ENCODE data around the gene HOXD9. TPM values are rescaled to one million over a fixed set of nuclear protein-coding genes. Genes with fewer than 3 reads are reported as not detected.

Gene HOXD9
- total RNA-seq, 2 experiments from 2014 or later: not detected

DNA sequence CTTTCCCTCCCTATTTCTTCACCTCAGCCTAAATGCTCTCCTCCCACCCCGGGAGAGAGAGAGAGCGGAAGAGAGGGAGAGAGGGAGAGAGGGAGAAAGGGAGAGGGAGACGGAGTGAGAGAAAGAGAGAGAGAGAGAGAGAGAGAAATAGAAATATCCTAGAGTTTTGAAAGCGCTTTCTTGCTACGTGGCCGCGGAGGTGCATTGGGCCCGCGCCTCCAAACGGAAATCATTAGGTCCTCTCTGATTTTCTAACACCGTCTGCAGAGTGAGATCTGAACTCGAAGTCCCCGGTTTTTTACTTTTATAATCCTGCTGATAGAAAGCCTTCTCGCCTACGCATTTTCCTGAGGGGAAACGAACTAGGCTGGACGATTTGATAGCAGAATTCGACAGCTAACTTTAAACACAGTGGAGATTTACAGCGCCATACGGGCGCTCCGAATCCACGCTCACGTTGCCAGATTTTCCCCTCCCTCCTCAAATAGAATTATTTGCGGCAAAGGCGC, 37.9 kb upstream of the HOXD9 start:
- H3K27me3 ChIP-seq (ENCODE audit: control insufficient read depth in 1 of 2, insufficient read depth in 2 of 2, low read length in 2 of 2): peaks cover 93 to 96% of the 10 kb centered on the region in 2 experiments
- intact Hi-C loops (cut with DNase I, micrococcal nuclease): loop anchor here (5.0 to 10.0 kb wide), 4 partner anchors 33 to 1750 kb away; partner anchors contain the start of genes HOXD10 (in 1 of the 2) and SP9 (in 1 of the 2)
- H3K27me3 Mint-ChIP-seq: peaks cover 89% of the 10 kb centered on the region
- H3K27ac Mint-ChIP-seq: peak overlapping the region; percentile 81
- TF ChIP-seq, protein P1, sequence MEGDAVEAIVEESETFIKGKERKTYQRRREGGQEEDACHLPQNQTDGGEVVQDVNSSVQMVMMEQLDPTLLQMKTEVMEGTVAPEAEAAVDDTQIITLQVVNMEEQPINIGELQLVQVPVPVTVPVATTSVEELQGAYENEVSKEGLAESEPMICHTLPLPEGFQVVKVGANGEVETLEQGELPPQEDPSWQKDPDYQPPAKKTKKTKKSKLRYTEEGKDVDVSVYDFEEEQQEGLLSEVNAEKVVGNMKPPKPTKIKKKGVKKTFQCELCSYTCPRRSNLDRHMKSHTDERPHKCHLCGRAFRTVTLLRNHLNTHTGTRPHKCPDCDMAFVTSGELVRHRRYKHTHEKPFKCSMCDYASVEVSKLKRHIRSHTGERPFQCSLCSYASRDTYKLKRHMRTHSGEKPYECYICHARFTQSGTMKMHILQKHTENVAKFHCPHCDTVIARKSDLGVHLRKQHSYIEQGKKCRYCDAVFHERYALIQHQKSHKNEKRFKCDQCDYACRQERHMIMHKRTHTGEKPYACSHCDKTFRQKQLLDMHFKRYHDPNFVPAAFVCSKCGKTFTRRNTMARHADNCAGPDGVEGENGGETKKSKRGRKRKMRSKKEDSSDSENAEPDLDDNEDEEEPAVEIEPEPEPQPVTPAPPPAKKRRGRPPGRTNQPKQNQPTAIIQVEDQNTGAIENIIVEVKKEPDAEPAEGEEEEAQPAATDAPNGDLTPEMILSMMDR (IDR thresholded peaks at IDR 0.05): no peak
- ChIA-PET CTCF (no interaction called here), POLR2A (interaction anchor here (0.7 to 1.4 kb wide), 2 partner anchors 12 to 1747 kb away, joined by 3 to 4 read pairs; no protein-coding TSS in a partner anchor)
- H3K36me3 ChIP-seq (ENCODE audit: insufficient read depth, low read length): no peaks in the 10 kb centered on the region
- no peak overlapping the region for H3K4me3 ChIP-seq (ENCODE audit: low read length)
- peaks cover 52 to 84% of the 10 kb centered on the region in 2 experiments for H3K9me3 ChIP-seq (ENCODE audit: control insufficient read depth in 1 of 2, insufficient read depth in 1 of 2, low read length in 2 of 2)
- peaks cover 10% of the 10 kb centered on the region for H3K9me3 Mint-ChIP-seq
- peak overlapping the region; percentile 48 for H3K4me3 Mint-ChIP-seq
- peaks cover 51% of the 10 kb centered on the region for H3K36me3 Mint-ChIP-seq (ENCODE audit: low read depth)
- ATAC-seq (ENCODE audit: poor library complexity): no peak
- no peak overlapping the region for H3K27ac ChIP-seq (ENCODE audit: low read depth in 1 of 2, low read length in 2 of 2)
- H3K4me1 ChIP-seq (ENCODE audit: insufficient read depth, low read length): peaks cover 42% of the 10 kb centered on the region
- no peak for DNase-seq
- H3K4me1 Mint-ChIP-seq (ENCODE audit: low read depth): peaks cover 35% of the 10 kb centered on the region

- Histone ChIP-seq H3K36me3 (ENCODE audit: insufficient read depth, low read length) (no peaks in the 10 kb centered on the region), H3K27me3 (ENCODE audit: control insufficient read depth in 1 of 2, insufficient read depth in 2 of 2, low read length in 2 of 2) (peaks cover 97 to 99% of the 10 kb centered on the region in 2 experiments), H3K27ac (ENCODE audit: low read depth in 1 of 2, low read length in 2 of 2) (no peak overlapping the region), H3K4me3 (ENCODE audit: low read length) (no peak overlapping the region), H3K9me3 (ENCODE audit: control insufficient read depth in 1 of 2, insufficient read depth in 1 of 2, low read length in 2 of 2) (peaks cover 52 to 79% of the 10 kb centered on the region in 2 experiments), H3K4me1 (ENCODE audit: insufficient read depth, low read length) (peaks cover 38% of the 10 kb centered on the region)
- TF ChIP-seq, protein P1 (IDR thresholded peaks at IDR 0.05): no peak
- DNase-seq (peak in 1 of 14 experiments; percentile 30), ATAC-seq (ENCODE audit: poor library complexity) (no peak)
- H3K4me3 Mint-ChIP-seq: peak overlapping the region; percentile 51
- ChIA-PET POLR2A (interaction anchor here (1.4 kb wide), 1 partner anchor 11 kb away, joined by 4 read pairs; no protein-coding TSS in a partner anchor), CTCF (no interaction called here)
- peaks cover 10% of the 10 kb centered on the region for H3K9me3 Mint-ChIP-seq
- peaks cover 51% of the 10 kb centered on the region for H3K36me3 Mint-ChIP-seq (ENCODE audit: low read depth)
- peaks cover 94% of the 10 kb centered on the region for H3K27me3 Mint-ChIP-seq
- H3K27ac Mint-ChIP-seq: peak overlapping the region; percentile 81
- intact Hi-C loops (cut with DNase I, micrococcal nuclease): loop anchor here in 1 of 2 experiments (5.0 to 10.0 kb wide), 2 partner anchors 47 to 1750 kb away; partner anchors contain the start of gene SP9
- peaks cover 35% of the 10 kb centered on the region for H3K4me1 Mint-ChIP-seq (ENCODE audit: low read depth)
Measured at GRCh38 chr2:176085120-176085788, 37.3 kb upstream of the HOXD9 start.

DNA sequence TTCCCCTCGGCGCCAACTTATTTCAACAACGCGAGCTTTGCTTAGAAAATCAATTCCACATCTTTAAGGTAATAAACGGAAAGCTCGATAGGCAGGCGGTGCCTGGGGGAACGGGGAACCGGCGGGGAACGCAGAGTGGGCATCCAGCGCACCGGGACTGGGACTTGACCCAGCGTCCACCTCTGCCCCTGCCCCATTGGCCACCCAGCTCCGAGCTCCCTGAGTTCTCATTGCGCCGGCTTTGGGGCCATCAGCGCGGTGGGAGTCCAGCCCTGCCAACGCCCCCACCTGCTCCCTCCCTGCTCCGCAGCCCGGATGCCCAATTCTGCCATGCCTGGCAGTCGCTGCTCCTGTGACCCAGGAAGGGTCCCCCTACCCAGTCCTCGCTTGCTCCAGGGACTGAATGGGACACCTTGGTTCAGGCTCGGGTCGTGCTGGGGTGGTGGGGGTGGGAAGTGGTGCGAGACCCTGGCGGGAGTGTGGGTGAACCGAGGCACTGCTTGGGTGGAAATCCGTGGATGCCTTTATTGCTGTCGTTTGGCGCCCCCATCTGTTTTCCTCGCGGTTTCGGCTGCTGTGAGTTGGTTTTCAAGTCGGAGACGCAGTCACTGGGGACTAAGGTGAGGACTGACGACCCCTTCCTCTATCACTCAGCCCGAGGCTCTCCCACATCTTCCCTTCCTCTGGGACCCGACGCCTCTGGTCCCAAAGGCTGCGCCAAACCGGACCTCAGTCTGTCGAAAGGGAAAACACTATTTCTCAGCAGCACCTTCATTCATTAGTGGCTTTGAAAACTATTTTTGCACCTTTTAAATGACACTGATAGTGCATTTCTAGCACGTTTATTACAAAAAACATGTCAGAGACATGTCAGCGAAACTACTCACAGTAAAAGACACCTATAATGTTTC, 36.4 kb upstream of the HOXD9 start:
- Histone ChIP-seq H3K4me3 (ENCODE audit: low read length) (no peak overlapping the region), H3K36me3 (ENCODE audit: insufficient read depth, low read length) (no peaks in the 10 kb centered on the region), H3K9me3 (ENCODE audit: control insufficient read depth in 1 of 2, insufficient read depth in 1 of 2, low read length in 2 of 2) (peaks cover 45 to 73% of the 10 kb centered on the region in 2 experiments), H3K4me1 (ENCODE audit: insufficient read depth, low read length) (peaks cover 31% of the 10 kb centered on the region), H3K27me3 (ENCODE audit: control insufficient read depth in 1 of 2, insufficient read depth in 2 of 2, low read length in 2 of 2) (peaks cover 96 to 100% of the 10 kb centered on the region in 2 experiments), H3K27ac (ENCODE audit: low read depth in 1 of 2, low read length in 2 of 2) (no peak overlapping the region)
- Mint-ChIP-seq H3K4me1 (ENCODE audit: low read depth) (peaks cover 32% of the 10 kb centered on the region), H3K4me3 (peak overlapping the region; percentile 51), H3K36me3 (ENCODE audit: low read depth) (peaks cover 44% of the 10 kb centered on the region), H3K27me3 (peaks cover 98% of the 10 kb centered on the region), H3K27ac (peak overlapping the region; percentile 81), H3K9me3 (peaks cover 10% of the 10 kb centered on the region)
- intact Hi-C loops (cut with DNase I, micrococcal nuclease): loop anchor here in 1 of 2 experiments (5.0 to 10.0 kb wide), 2 partner anchors 46 to 1751 kb away; partner anchors contain the start of gene SP9
- ChIA-PET CTCF (no interaction called here), POLR2A (interaction anchor here (0.6 to 1.4 kb wide), 2 partner anchors 10 to 46 kb away, joined by 3 to 4 read pairs; no protein-coding TSS in a partner anchor)
- no peak for DNase-seq
- TF ChIP-seq, protein P1 (IDR thresholded peaks at IDR 0.05): no peak
- ATAC-seq (ENCODE audit: poor library complexity): no peak

Data from CD4-positive, alpha-beta T cell (primary cell).